ENCODE measurements around the gene MED26.

- TF ChIP-seq CTCF (conservative IDR thresholded peaks at IDR 0.05; ENCODE audit: low read depth in 2 of 2) (no peak), POLR2AphosphoS5 (IDR thresholded peaks at IDR 0.05; ENCODE audit: low read depth) (no peak), REST (IDR thresholded peaks at IDR 0.05; ENCODE audit: unreplicated experiment) (no peak), EZH2 (IDR thresholded peaks at IDR 0.05; ENCODE audit: low read depth, unreplicated experiment) (no peak), EZH2phosphoT487 (IDR thresholded peaks at IDR 0.05; ENCODE audit: unreplicated experiment) (no peak), JUNB (IDR thresholded peaks at IDR 0.05; ENCODE audit: unreplicated experiment) (no peak), ZNF114 (CRISPR knock-in tag; IDR thresholded peaks at IDR 0.05) (no peak), NANOG (IDR thresholded peaks at IDR 0.05; ENCODE audit: borderline replicate concordance) (no peak), CREB1 (CRISPR knock-in tag; IDR thresholded peaks at IDR 0.05; ENCODE audit: low read depth) (no peak), ZNF331 (CRISPR knock-in tag; IDR thresholded peaks at IDR 0.05; ENCODE audit: low read depth) (no peak), STAT1 (IDR thresholded peaks at IDR 0.05; ENCODE audit: unreplicated experiment) (no peak), ETS1 (IDR thresholded peaks at IDR 0.05) (no peak), ZNF462 (CRISPR knock-in tag; IDR thresholded peaks at IDR 0.05) (no peak)
Measured at GRCh38 chr19:16668176-16668575, 40.2 kb upstream of the MED26 start.
